ENCODE data around the gene STEAP3.

Gene STEAP3

DNA sequence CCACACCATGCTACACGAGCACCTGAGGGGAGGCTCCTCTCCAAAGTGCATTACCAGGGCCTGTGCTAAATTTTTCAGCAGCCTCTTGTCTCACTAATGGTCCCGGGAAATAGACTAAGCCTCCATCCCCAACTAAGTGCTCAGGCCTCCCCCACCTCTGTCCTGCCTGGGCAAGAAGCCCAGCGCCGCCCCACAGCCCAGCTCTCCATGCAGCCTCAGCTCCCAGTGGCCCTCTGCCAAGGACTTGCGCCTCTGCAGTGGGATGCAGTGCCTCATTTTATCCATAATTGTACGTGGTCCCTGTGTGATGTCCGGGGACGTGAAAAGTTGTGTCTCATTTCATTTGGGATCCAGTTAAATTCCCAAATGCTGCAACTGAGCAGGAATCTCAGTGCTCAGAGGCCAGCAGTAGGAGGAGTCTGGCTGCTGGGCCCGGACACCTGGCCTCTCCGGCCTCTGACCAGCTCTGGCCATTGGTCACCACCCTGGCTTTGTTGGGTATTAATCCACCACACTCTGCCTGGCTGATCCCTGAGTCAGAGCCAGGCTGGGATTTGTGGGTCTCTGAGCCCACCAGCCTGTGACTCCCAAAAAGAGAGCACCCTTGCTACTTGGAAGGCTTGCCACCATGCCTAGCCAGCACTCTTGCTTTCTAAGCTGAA, 11.4 kb upstream of the STEAP3 start:
- Histone ChIP-seq H3K14ac (ENCODE audit: low read length) (no peak overlapping the region), H3K4me1 (ENCODE audit: control insufficient read depth in 1 of 2, insufficient read depth in 2 of 2, low read length in 2 of 2) (no peaks in the 10 kb centered on the region), H3K23ac (ENCODE audit: low read length) (no peak overlapping the region), H3K27ac (ENCODE audit: low read depth, low read length) (no peak overlapping the region), H2AFZ (ENCODE audit: insufficient read depth, low read length, poor library complexity) (no peak overlapping the region), H3K36me3 (ENCODE audit: control insufficient read depth in 1 of 2, insufficient read depth in 2 of 2, low read length in 2 of 2) (no peaks in the 10 kb centered on the region), H3K79me1 (ENCODE audit: low read length) (no peaks in the 10 kb centered on the region), H3K79me2 (ENCODE audit: control insufficient read depth, insufficient read depth, low read length, poor library complexity) (no peaks in the 10 kb centered on the region), H2BK5ac (ENCODE audit: low read depth, low read length, poor library complexity) (no peak overlapping the region), H4K12ac (ENCODE audit: low read depth, low read length) (no peak overlapping the region), H4K8ac (ENCODE audit: low read depth, low read length) (no peak overlapping the region), H2BK12ac (ENCODE audit: low read length) (no peak overlapping the region), H3K4me3 (ENCODE audit: low read depth, low read length) (no peak overlapping the region), H2BK120ac (ENCODE audit: insufficient read depth, low read length, poor library complexity) (no peak overlapping the region), H2AK5ac (ENCODE audit: low read length) (no peak overlapping the region), H3K4ac (ENCODE audit: low read depth, low read length) (no peak overlapping the region), H3K9ac (ENCODE audit: low read length) (no peak overlapping the region), H3K9me3 (ENCODE audit: insufficient read depth, low read depth, low read length) (no peaks in the 10 kb centered on the region), H4K91ac (ENCODE audit: low read depth, low read length) (no peak overlapping the region), H3K27me3 (ENCODE audit: insufficient read depth, low read length) (no peaks in the 10 kb centered on the region), H3K4me2 (ENCODE audit: low read length) (no peak overlapping the region), H3K18ac (ENCODE audit: low read length) (no peak overlapping the region)
- no peak for DNase-seq
- WGBS (ENCODE audit: extremely low coverage, insufficient coverage, insufficient read length) = no CpG with 5 or more reads among the region's 10 CpGs

DNA sequence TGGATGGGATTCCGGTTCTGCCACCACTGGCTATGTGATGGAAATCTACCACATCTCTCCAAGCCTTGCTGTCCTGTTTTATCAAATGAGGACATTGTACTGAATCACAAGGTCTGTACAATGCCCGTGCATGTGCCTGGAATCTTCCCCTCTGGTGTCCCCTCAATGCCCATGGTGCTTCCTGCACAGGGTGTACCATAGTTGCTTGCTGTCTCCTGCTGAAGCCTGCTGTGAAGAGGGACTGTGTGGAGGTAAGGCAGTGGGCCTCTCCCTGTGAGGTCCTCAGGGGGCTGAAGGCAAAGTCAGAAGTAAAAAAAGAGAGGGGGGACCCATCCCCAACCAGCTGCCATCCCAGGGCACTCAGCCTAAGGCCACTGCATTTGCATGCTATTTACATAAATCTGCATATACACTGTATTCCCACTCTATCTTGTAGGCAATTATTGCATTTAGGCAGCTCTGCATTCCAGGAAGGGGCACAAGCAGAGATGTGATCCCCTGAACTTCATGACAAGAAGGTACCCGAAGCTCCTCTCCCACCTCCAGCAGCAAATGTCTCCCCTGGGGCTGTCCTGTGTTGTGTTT, 9.1 kb upstream of the STEAP3 start:
- Histone ChIP-seq H2AFZ (ENCODE audit: insufficient read depth, low read length, poor library complexity) (no peak overlapping the region), H2AK5ac (ENCODE audit: low read length) (no peak overlapping the region), H3K4ac (ENCODE audit: low read depth, low read length) (no peak overlapping the region), H3K79me1 (ENCODE audit: low read length) (peaks cover 2% of the 10 kb centered on the region), H3K36me3 (ENCODE audit: control insufficient read depth in 1 of 2, insufficient read depth in 2 of 2, low read length in 2 of 2) (no peaks in the 10 kb centered on the region), H3K79me2 (ENCODE audit: control insufficient read depth, insufficient read depth, low read length, poor library complexity) (no peaks in the 10 kb centered on the region), H3K4me2 (ENCODE audit: low read length) (no peak overlapping the region), H3K27ac (ENCODE audit: low read depth, low read length) (no peak overlapping the region), H3K9me3 (ENCODE audit: insufficient read depth, low read depth, low read length) (no peaks in the 10 kb centered on the region), H2BK120ac (ENCODE audit: insufficient read depth, low read length, poor library complexity) (no peak overlapping the region), H3K9ac (ENCODE audit: low read length) (no peak overlapping the region), H4K91ac (ENCODE audit: low read depth, low read length) (no peak overlapping the region), H3K4me1 (ENCODE audit: control insufficient read depth in 1 of 2, insufficient read depth in 2 of 2, low read length in 2 of 2) (peaks cover 7 to 9% of the 10 kb centered on the region in 2 experiments), H2BK5ac (ENCODE audit: low read depth, low read length, poor library complexity) (no peak overlapping the region), H3K4me3 (ENCODE audit: low read depth, low read length) (peak overlapping the region; percentile 32), H3K18ac (ENCODE audit: low read length) (no peak overlapping the region), H4K8ac (ENCODE audit: low read depth, low read length) (no peak overlapping the region), H3K23ac (ENCODE audit: low read length) (no peak overlapping the region), H3K14ac (ENCODE audit: low read length) (no peak overlapping the region), H4K12ac (ENCODE audit: low read depth, low read length) (no peak overlapping the region), H2BK12ac (ENCODE audit: low read length) (no peak overlapping the region), H3K27me3 (ENCODE audit: insufficient read depth, low read length) (no peaks in the 10 kb centered on the region)
- no peak for DNase-seq
- WGBS (ENCODE audit: extremely low coverage, insufficient coverage, insufficient read length) = no CpG with 5 or more reads among the region's 3 CpGs

DNA sequence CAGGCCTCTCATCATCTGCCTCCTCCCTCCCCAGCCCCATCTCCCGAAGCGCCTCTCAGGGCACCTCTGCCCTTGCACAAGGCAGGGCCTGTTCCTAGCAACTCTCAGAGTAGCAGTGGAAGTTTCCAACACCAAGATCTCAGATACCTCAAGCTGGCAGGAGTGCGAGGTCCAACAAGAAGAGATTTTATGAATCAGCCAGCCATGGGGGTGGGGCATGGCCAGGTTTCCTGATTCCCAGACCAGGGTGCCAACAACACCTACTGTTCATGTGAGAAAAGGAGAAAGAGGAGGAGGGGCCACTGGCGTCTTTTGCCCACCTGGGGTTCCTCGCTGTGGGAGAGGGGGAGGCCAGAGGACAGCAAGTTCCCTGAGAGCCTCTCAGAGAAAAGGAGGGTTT, 6.6 kb upstream of the STEAP3 start:
- peaks cover 2% of the 10 kb centered on the region for H3K79me1 ChIP-seq (ENCODE audit: low read length)
- H3K4me1 ChIP-seq (ENCODE audit: control insufficient read depth in 1 of 2, insufficient read depth in 2 of 2, low read length in 2 of 2) = peaks cover 7 to 9% of the 10 kb centered on the region in 2 experiments
- H2BK5ac ChIP-seq (ENCODE audit: low read depth, low read length, poor library complexity) = no peak overlapping the region
- no peaks in the 10 kb centered on the region for H3K9me3 ChIP-seq (ENCODE audit: insufficient read depth, low read depth, low read length)
- no peak overlapping the region for H2AK5ac ChIP-seq (ENCODE audit: low read length)
- no peak overlapping the region for H3K27ac ChIP-seq (ENCODE audit: low read depth, low read length)
- no peak overlapping the region for H3K4ac ChIP-seq (ENCODE audit: low read depth, low read length)
- no peak overlapping the region for H4K12ac ChIP-seq (ENCODE audit: low read depth, low read length)
- no peak overlapping the region for H2BK12ac ChIP-seq (ENCODE audit: low read length)
- H3K4me3 ChIP-seq (ENCODE audit: low read depth, low read length) = no peak overlapping the region
- no peaks in the 10 kb centered on the region for H3K36me3 ChIP-seq (ENCODE audit: control insufficient read depth in 1 of 2, insufficient read depth in 2 of 2, low read length in 2 of 2)
- no peak overlapping the region for H3K4me2 ChIP-seq (ENCODE audit: low read length)
- no peak overlapping the region for H4K91ac ChIP-seq (ENCODE audit: low read depth, low read length)
- H3K27me3 ChIP-seq (ENCODE audit: insufficient read depth, low read length) = no peaks in the 10 kb centered on the region
- no peak overlapping the region for H3K18ac ChIP-seq (ENCODE audit: low read length)
- H2AFZ ChIP-seq (ENCODE audit: insufficient read depth, low read length, poor library complexity) = no peak overlapping the region
- H3K9ac ChIP-seq (ENCODE audit: low read length) = no peak overlapping the region
- H3K23ac ChIP-seq (ENCODE audit: low read length) = no peak overlapping the region
- H4K8ac ChIP-seq (ENCODE audit: low read depth, low read length) = no peak overlapping the region
- H3K79me2 ChIP-seq (ENCODE audit: control insufficient read depth, insufficient read depth, low read length, poor library complexity) = no peaks in the 10 kb centered on the region
- H3K14ac ChIP-seq (ENCODE audit: low read length) = no peak overlapping the region
- no peak overlapping the region for H2BK120ac ChIP-seq (ENCODE audit: insufficient read depth, low read length, poor library complexity)
- WGBS (ENCODE audit: extremely low coverage, insufficient coverage, insufficient read length) = no CpG with 5 or more reads among the region's 5 CpGs
- DNase-seq = no peak

DNA sequence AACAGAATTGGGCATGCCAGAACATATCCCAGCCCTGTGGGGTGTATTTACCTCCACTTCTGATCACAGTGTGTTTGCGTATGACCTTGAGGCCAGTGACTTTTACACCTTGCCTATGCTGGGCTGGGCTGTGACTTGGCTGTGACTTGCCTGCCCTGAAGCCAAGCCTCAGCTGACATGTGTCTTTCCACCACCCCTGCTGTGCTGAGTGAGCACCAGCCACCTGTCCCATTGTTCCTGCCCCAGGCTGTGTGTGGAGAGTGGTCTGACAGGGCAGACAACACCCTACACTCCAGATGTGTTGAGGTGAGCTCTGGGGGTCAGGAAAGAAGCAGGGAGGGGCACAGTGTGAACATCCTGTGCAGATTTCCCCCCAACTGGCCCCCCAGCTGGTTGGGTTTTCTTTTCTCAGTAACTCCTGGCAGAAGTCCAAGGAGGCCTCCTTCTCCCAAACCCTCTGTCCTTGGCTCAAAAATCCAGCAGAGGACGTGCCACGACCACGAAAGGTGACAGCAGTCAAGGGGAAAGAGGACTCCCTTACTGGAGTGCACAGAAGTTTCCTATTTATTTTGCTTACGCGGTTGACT, 5.1 kb upstream of the STEAP3 start:
- H3K9me3 ChIP-seq (ENCODE audit: insufficient read depth, low read depth, low read length) = no peaks in the 10 kb centered on the region
- H4K91ac ChIP-seq (ENCODE audit: low read depth, low read length) = peak overlapping the region; percentile 25
- H3K18ac ChIP-seq (ENCODE audit: low read length) = no peak overlapping the region
- no peak overlapping the region for H3K14ac ChIP-seq (ENCODE audit: low read length)
- H2BK12ac ChIP-seq (ENCODE audit: low read length) = no peak overlapping the region
- H4K12ac ChIP-seq (ENCODE audit: low read depth, low read length) = no peak overlapping the region
- H2AK5ac ChIP-seq (ENCODE audit: low read length) = no peak overlapping the region
- no peaks in the 10 kb centered on the region for H3K79me2 ChIP-seq (ENCODE audit: control insufficient read depth, insufficient read depth, low read length, poor library complexity)
- no peak overlapping the region for H3K23ac ChIP-seq (ENCODE audit: low read length)
- DNase-seq = peak in 1 of 2 donors; percentile 22
- H3K9ac ChIP-seq (ENCODE audit: low read length) = no peak overlapping the region
- H3K27ac ChIP-seq (ENCODE audit: low read depth, low read length) = no peak overlapping the region
- H3K79me1 ChIP-seq (ENCODE audit: low read length) = peaks cover 6% of the 10 kb centered on the region
- H3K36me3 ChIP-seq (ENCODE audit: control insufficient read depth in 1 of 2, insufficient read depth in 2 of 2, low read length in 2 of 2) = no peaks in the 10 kb centered on the region
- no peak overlapping the region for H2BK5ac ChIP-seq (ENCODE audit: low read depth, low read length, poor library complexity)
- H3K4me3 ChIP-seq (ENCODE audit: low read depth, low read length) = no peak overlapping the region
- H2AFZ ChIP-seq (ENCODE audit: insufficient read depth, low read length, poor library complexity) = no peak overlapping the region
- no peak overlapping the region for H4K8ac ChIP-seq (ENCODE audit: low read depth, low read length)
- no peaks in the 10 kb centered on the region for H3K27me3 ChIP-seq (ENCODE audit: insufficient read depth, low read length)
- H3K4me2 ChIP-seq (ENCODE audit: low read length) = no peak overlapping the region
- no CpG with 5 or more reads among the region's 6 CpGs for WGBS (ENCODE audit: extremely low coverage, insufficient coverage, insufficient read length)
- no peak overlapping the region for H2BK120ac ChIP-seq (ENCODE audit: insufficient read depth, low read length, poor library complexity)
- peaks cover 7 to 14% of the 10 kb centered on the region in 2 experiments for H3K4me1 ChIP-seq (ENCODE audit: control insufficient read depth in 1 of 2, insufficient read depth in 2 of 2, low read length in 2 of 2)
- no peak overlapping the region for H3K4ac ChIP-seq (ENCODE audit: low read depth, low read length)
